DOHH2 (cell line): ENCODE data around the gene DNAH14.

Experiments
- CTCF ChIP-seq: fragments of 200-600 bp; sonication (generic); IDR thresholded peaks from one replicate; pipeline ENCODE4 v1.5.1; 2014; ENCODE audit warnings: antibody characterized with exemption, mild to moderate bottlenecking, low read depth, low read length; ENCODE audit not compliant: poor library complexity, severe bottlenecking
- EZH2phosphoT487 ChIP-seq: fragments of 200-600 bp; sonication (generic); IDR thresholded peaks from 2 replicates; pipeline ENCODE4 v1.6.1; 2017; ENCODE audit warnings: borderline replicate concordance, mild to moderate bottlenecking, antibody characterized with exemption, low read length, moderate library complexity, mixed read lengths

DNA sequence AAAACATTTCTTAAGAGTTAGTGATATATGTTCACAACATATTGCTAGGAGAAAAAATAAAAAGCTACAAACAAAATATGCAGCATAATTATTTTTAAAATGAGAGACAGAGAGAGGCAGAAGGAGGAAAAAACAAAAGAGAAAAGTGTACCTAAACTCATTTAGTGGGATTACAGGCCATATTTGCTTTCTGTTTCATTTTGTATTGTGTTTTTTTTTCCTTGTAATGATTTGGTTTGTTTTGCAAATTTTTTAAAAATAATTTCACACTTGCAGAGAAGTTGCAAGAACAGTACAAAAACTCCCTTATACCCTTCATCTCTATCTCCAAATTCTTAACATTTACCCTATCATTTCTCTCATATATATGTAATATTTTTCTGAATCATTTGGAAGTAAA is 433.3 kb downstream of the DNAH14 start:
- TF ChIP-seq CTCF = no peak
- TF ChIP-seq EZH2phosphoT487 = no peak
